ENCODE data around the gene ACVR1. TPM values are rescaled to one million over a fixed set of nuclear protein-coding genes. Genes with fewer than 3 reads are reported as not detected.

ACVR1 gene
- total RNA-seq, 1 donor from 2014 or later: 27.1 TPM

- DNase-seq (ENCODE audit: low spot score): no peak
- Mint-ChIP-seq H3K4me3 (ENCODE audit: low read depth) (no peak overlapping the region), H3K27ac (no peak overlapping the region), H3K9me3 (no peaks in the 10 kb centered on the region), H3K36me3 (ENCODE audit: low read depth) (no peaks in the 10 kb centered on the region), H3K27me3 (ENCODE audit: low read depth) (no peaks in the 10 kb centered on the region), H3K4me1 (ENCODE audit: low read depth) (no peaks in the 10 kb centered on the region)
- intact Hi-C loops (cut with micrococcal nuclease): no loop called here
Observed at GRCh38 chr2:157691695-157692094, 184.4 kb downstream of the ACVR1 start.

- Mint-ChIP-seq H3K27ac (no peak overlapping the region), H3K36me3 (ENCODE audit: low read depth) (no peaks in the 10 kb centered on the region), H3K4me3 (ENCODE audit: low read depth) (no peak overlapping the region), H3K9me3 (no peaks in the 10 kb centered on the region), H3K4me1 (ENCODE audit: low read depth) (no peaks in the 10 kb centered on the region), H3K27me3 (ENCODE audit: low read depth) (peaks cover under 1% of the 10 kb centered on the region)
- DNase-seq (ENCODE audit: low spot score): no peak
- intact Hi-C loops (cut with micrococcal nuclease): no loop called here
Observed at GRCh38 chr2:157691131-157691530, 185.0 kb downstream of the ACVR1 start.

Other genes with a start within 250 kb of the ACVR1 start
- 0.57 and 0.94 TPM in 2 replicates for gene ACVR1C, start 247.5 kb downstream of the ACVR1 start, total RNA-seq
- not detected in 2 replicates for gene UPP2, start 225.5 kb upstream of the ACVR1 start, total RNA-seq